ENCODE results near the gene EEF1G.
A peak's percentile ranks its signal among the peaks of the same experiment; 100 is the strongest.
"Not testable (repeated sequence)": the region's sequence is repeated elsewhere in the genome, so short reads cannot be mapped to it uniquely, and the experiment has no call there.

The EEF1G gene

GRCh38 chr11:62565100-62565802, 8.4 kb downstream of the EEF1G start:
- TF ChIP-seq CTCF (IDR thresholded peaks at IDR 0.05; ENCODE audit: borderline replicate concordance, insufficient read depth, low read depth, low read length): no peak
- no peak overlapping the region for H3K4me3 ChIP-seq (ENCODE audit: low read depth, low read length)

- not testable (repeated sequence) for H3K4me3 ChIP-seq (ENCODE audit: low read depth, low read length)
Observed at GRCh38 chr11:62561677-62562230, 11.9 kb downstream of the EEF1G start.

- no peak overlapping the region for H3K4me3 ChIP-seq (ENCODE audit: low read depth, low read length)
- peak; percentile 68 for TF ChIP-seq CTCF (IDR thresholded peaks at IDR 0.05; ENCODE audit: borderline replicate concordance, insufficient read depth, low read depth, low read length)
Observed at GRCh38 chr11:62560566-62561103, 13.1 kb downstream of the EEF1G start.

- H3K4me3 ChIP-seq (ENCODE audit: low read depth, low read length): not testable (repeated sequence)
Observed at GRCh38 chr11:62559626-62560025, 14.1 kb downstream of the EEF1G start.

- no peak for TF ChIP-seq CTCF (IDR thresholded peaks at IDR 0.05; ENCODE audit: borderline replicate concordance, insufficient read depth, low read depth, low read length)
- H3K4me3 ChIP-seq (ENCODE audit: low read depth, low read length): no peak overlapping the region
Observed at GRCh38 chr11:62559204-62559603, 14.5 kb downstream of the EEF1G start.

- no peak overlapping the region for H3K4me3 ChIP-seq (ENCODE audit: low read depth, low read length)
- TF ChIP-seq CTCF (IDR thresholded peaks at IDR 0.05; ENCODE audit: borderline replicate concordance, insufficient read depth, low read depth, low read length): no peak
Observed at GRCh38 chr11:62558669-62559068, 15.0 kb downstream of the EEF1G start.

- peak overlapping the region; percentile 24 for H3K4me3 ChIP-seq (ENCODE audit: low read depth, low read length)
- no peak for TF ChIP-seq CTCF (IDR thresholded peaks at IDR 0.05; ENCODE audit: borderline replicate concordance, insufficient read depth, low read depth, low read length)
Observed at GRCh38 chr11:62556875-62557631, 16.6 kb downstream of the EEF1G start.

Measured in GM12875 (cell line).